NCI-H1930 (cell line): Measurements from ENCODE around the gene COX6A2.

Source experiments
- DNase-seq, 2 experiments: peaks; one replicate each; lab custom pipeline; 2025; lab: John Stamatoyannopoulos, UW

Gene COX6A2

GRCh38 chr16:31410082-31410481 lies 18.1 kb downstream of the COX6A2 start:
- no peak for DNase-seq

GRCh38 chr16:31409433-31409832 lies 18.7 kb downstream of the COX6A2 start:
- no peak for DNase-seq

- no peak for DNase-seq
These were observed 20.8 kb downstream of the COX6A2 start for GRCh38 chr16:31407406-31407805.

- no peak for DNase-seq
These were observed 23.7 kb downstream of the COX6A2 start for GRCh38 chr16:31404353-31405064.

- DNase-seq = no peak
These were observed 24.4 kb downstream of the COX6A2 start for GRCh38 chr16:31403590-31404352.

- DNase-seq = no peak
These were observed 25.5 kb downstream of the COX6A2 start for GRCh38 chr16:31402687-31403086.

- DNase-seq = no peak
These were observed 26.7 kb downstream of the COX6A2 start for GRCh38 chr16:31401436-31401835.

GRCh38 chr16:31400191-31400590 lies 28.0 kb downstream of the COX6A2 start:
- DNase-seq = no peak

- DNase-seq = no peak
These were observed 30.5 kb downstream of the COX6A2 start for GRCh38 chr16:31397701-31398100.

GRCh38 chr16:31397096-31397660 lies 31.0 kb downstream of the COX6A2 start:
- no peak for DNase-seq

GRCh38 chr16:31395647-31396046 lies 32.5 kb downstream of the COX6A2 start:
- no peak for DNase-seq

- no peak for DNase-seq
These were observed 35.1 kb downstream of the COX6A2 start, which contains the start of gene ITGAD for GRCh38 chr16:31393056-31393455. Gene ITGAD, plus strand, starts transcription at chr16:31393335. Its CDS starts 26 bp downstream, at chr16:31393361.

- no peak for DNase-seq
These were observed 37.6 kb downstream of the COX6A2 start for GRCh38 chr16:31390504-31391041.

GRCh38 chr16:31388535-31388934 lies 39.6 kb downstream of the COX6A2 start:
- DNase-seq = no peak

- no peak for DNase-seq
These were observed 41.8 kb downstream of the COX6A2 start for GRCh38 chr16:31386157-31386984.

- DNase-seq = no peak
These were observed 42.5 kb downstream of the COX6A2 start for GRCh38 chr16:31385680-31386079.

- DNase-seq = peak; percentile 13 to 48
These were observed 45.5 kb downstream of the COX6A2 start for GRCh38 chr16:31382485-31383161.

- no peak for DNase-seq
These were observed 48.0 kb downstream of the COX6A2 start for GRCh38 chr16:31380201-31380600.
